Limb (tissue), 2 donors: Measurements from ENCODE around the gene TYMS.

ENCODE experiments used
- DNase-seq, 2 donors: peaks; one replicate each; pipeline ENCODE4 v3.0.0-alpha.2; 2016; ENCODE audit errors: extremely low spot score in 2 of 2

TYMS gene

DNA sequence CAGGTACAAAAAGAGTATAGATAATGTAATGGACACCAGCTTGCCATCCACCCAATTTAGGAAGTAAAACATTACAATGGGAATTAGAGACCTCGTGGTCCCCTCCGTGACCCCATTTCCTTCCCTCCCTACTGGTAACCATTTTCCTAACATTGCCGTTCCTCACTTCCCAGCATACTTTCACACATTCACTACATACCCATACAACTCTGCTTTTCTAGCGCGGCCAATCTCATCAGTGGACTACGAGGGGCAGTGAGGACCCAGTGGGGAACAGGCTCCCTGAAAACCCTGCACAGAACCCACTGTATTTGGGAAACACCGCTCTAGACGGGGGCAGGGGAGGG is 53.8 kb downstream of the TYMS start:
- peak in 1 of 2 donors; percentile 57 for DNase-seq

GRCh38 chr18:711657-712400 is 54.4 kb downstream of the TYMS start:
- DNase-seq = peak; percentile 51 to 66

DNA sequence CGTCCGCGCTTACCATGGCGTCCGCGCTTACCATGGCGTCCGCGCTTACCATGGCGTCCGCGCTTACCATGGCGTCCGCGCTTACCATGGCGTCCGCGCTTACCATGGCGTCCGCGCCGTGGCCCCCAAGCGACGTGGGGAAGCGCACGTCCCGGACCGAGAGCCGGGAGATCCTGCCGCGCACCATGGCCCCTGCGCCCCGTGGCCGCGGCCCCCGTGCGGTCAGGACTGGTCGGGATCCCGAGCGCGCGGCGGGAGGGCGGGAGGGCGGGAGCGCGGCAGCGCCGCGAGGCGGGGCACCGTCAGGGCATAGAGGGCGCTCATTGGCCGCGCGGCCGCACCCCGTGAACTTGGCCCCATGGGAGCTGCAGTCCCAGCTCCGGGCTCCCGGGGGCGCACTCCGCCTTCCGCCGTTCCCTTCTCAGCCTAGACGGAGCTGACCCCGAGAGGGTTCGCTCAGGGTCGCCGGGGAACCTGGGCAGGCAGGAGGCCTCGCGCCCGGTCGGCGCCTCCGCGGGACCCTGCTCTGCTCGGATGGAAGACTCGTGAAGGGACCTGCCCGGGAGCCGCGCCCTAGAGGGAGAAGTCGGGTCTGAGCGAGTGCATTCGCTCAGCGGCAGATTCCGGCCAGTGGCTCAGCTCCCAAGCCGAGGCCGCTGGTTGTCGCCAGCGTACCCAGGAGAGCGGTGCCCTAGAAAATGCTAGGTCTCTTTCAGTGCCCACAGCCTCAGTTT is 55.1 kb downstream of the TYMS start, which contains the start of gene ENOSF1:
Gene ENOSF1 (minus strand): TSS at position 230 of the 734 bp plus-strand sequence. CDS start 43 bp downstream, at position 187.
- peak; percentile 61 to 88 for DNase-seq

GRCh38 chr18:713135-713490 is 55.7 kb downstream of the TYMS start:
- DNase-seq = no peak

GRCh38 chr18:715626-716025 is 58.2 kb downstream of the TYMS start:
- DNase-seq = no peak

GRCh38 chr18:717003-717402 is 59.5 kb downstream of the TYMS start:
- no peak for DNase-seq
